ENCODE measurements around the gene WDR55.

GRCh38 chr5:140633021-140633471 lies 31.7 kb upstream of the WDR55 start, which contains the start of gene CD14:
- no peak for TF ChIP-seq CTCF (IDR thresholded peaks at IDR 0.05)
- no peak for TF ChIP-seq EZH2 (IDR thresholded peaks at IDR 0.05; ENCODE audit: borderline replicate concordance, insufficient read depth, low read depth, low read length, poor library complexity, severe bottlenecking)
